ENCODE measurements around the gene CCL26.
"Not testable (repeated sequence)": the region's sequence is repeated elsewhere in the genome, so short reads cannot be mapped to it uniquely, and the experiment has no call there.

DNA sequence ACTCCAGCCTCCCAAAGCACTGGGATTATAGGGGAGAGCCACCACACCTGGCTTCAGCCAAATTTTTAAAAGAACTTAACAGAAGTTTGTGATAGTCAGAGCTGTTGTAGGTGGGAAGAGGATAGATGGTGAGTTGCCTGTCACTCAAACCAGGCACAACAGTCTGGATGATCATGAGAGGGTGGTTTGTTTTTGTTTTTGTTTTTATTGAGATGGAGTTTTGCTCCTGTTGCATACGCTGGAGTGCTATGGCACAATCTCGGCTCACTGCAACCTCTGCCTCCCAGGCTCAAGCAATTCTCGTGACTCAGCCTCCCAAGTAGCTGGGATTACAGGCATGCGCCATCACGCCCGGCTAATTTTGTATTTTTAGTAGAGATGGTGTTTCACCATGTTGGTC lies 1.9 kb upstream of the CCL26 start:
- not testable (repeated sequence) for TF ChIP-seq POLR2A (IDR thresholded peaks at IDR 0.05; ENCODE audit: low read length); GATA1 (IDR thresholded peaks at IDR 0.05; ENCODE audit: low read depth, low read length)

Measured in erythroblast (primary cell).